K562 (cell line): ENCODE results near the gene TMEM126A.
A peak's percentile ranks its signal among the peaks of the same experiment; 100 is the strongest.

Source experiments
- CREB1 ChIP-seq, 2 experiments: sonication (generic) in 1 of 2; formaldehyde crosslinking in 1 of 2; IDR thresholded peaks; 2 replicates each; pipeline versions ENCODE4 v1.6.1 to v1.8.0; 2012 to 2022; ENCODE audit warnings: inconsistent platforms in 1 of 2, mild to moderate bottlenecking in 1 of 2, missing genetic modification reagents in 1 of 2, moderate library complexity in 1 of 2
- EZH2 ChIP-seq: IDR thresholded peaks from 2 replicates; pipeline ENCODE4 v1.6.1; 2012; ENCODE audit warnings: low read depth, mild to moderate bottlenecking, inconsistent platforms, low read length, borderline replicate concordance
- KAT2B ChIP-seq: IDR thresholded peaks from one replicate; pipeline ENCODE4 v1.6.1; 2012; ENCODE audit warnings: low read depth, mild to moderate bottlenecking, control low read depth, inconsistent platforms, low read length, moderate library complexity
- MAFK ChIP-seq: IDR thresholded peaks from 2 replicates; pipeline ENCODE4 v1.6.1; 2011; ENCODE audit warnings: low read length, improper control_type of control experiment
- RAD21 ChIP-seq, 2 experiments: fragments of 250-450 bp in 1 of 2; fragments of 450-650 bp in 1 of 2; sonication (Bioruptor Pico) in 1 of 2; formaldehyde crosslinking in 1 of 2; IDR thresholded peaks in 1 of 2; conservative IDR thresholded peaks in 1 of 2; 2 replicates each; pipeline versions ENCODE4 v1.4.0 to v1.8.0; 2020 to 2022; ENCODE audit warnings: mild to moderate bottlenecking in 2 of 2, moderate library complexity in 1 of 2
- ZFP1 ChIP-seq: fragments of 450-650 bp; formaldehyde crosslinking; IDR thresholded peaks from 2 replicates; pipeline ENCODE4 v1.4.0; 2020; ENCODE audit warnings: mild to moderate bottlenecking, mixed read lengths
- ZNF431 ChIP-seq: sonication (generic); formaldehyde crosslinking; IDR thresholded peaks from 2 replicates; pipeline ENCODE4 v1.8.0; 2022; ENCODE audit warnings: mild to moderate bottlenecking, missing genetic modification reagents
- ZNF444 ChIP-seq: fragments of 250-450 bp; sonication (Bioruptor Pico); IDR thresholded peaks from 2 replicates; pipeline ENCODE4 v1.4.0; 2020; ENCODE audit warnings: mild to moderate bottlenecking, moderate library complexity
- TF ChIP-seq, protein P1 (sequence below): fragments of 250-450 bp; sonication (Bioruptor Pico); IDR thresholded peaks from 2 replicates; pipeline ENCODE4 v1.4.0; 2020; ENCODE audit warnings: mild to moderate bottlenecking, moderate library complexity, borderline replicate concordance
- TF ChIP-seq, protein P2 (sequence below): sonication (generic); formaldehyde crosslinking; IDR thresholded peaks from 2 replicates; pipeline ENCODE4 v1.5.0; 2020; ENCODE audit warnings: missing genetic modification reagents
- TF ChIP-seq, protein P3 (sequence below): sonication (generic); formaldehyde crosslinking; IDR thresholded peaks from 2 replicates; pipeline ENCODE4 v1.8.1; 2023; ENCODE audit warnings: mild to moderate bottlenecking, missing genetic modification reagents
- TF ChIP-seq, protein P4 (sequence below), 3 experiments: IDR thresholded peaks in 2 of 3; conservative IDR thresholded peaks in 1 of 3; 2 replicates each; pipeline ENCODE4 v1.5.1; 2011 to 2012; ENCODE audit warnings: low read length in 3 of 3, mild to moderate bottlenecking in 3 of 3, control low read depth in 2 of 3, improper control_type of control experiment in 1 of 3, inconsistent platforms in 1 of 3, low read depth in 1 of 3, mixed read lengths in 1 of 3, moderate library complexity in 1 of 3; ENCODE audit not compliant: insufficient read depth in 2 of 3
- TF ChIP-seq, protein P5 (sequence below): fragments of 250-450 bp; sonication (Bioruptor Pico); IDR thresholded peaks from 2 replicates; pipeline ENCODE4 v1.5.0; 2021; ENCODE audit warnings: mild to moderate bottlenecking, borderline replicate concordance
- TF ChIP-seq, protein P6 (sequence below): fragments of 250-450 bp; sonication (Bioruptor Pico); IDR thresholded peaks from 2 replicates; pipeline ENCODE4 v1.8.0; 2021; ENCODE audit warnings: mild to moderate bottlenecking, moderate library complexity

DNA sequence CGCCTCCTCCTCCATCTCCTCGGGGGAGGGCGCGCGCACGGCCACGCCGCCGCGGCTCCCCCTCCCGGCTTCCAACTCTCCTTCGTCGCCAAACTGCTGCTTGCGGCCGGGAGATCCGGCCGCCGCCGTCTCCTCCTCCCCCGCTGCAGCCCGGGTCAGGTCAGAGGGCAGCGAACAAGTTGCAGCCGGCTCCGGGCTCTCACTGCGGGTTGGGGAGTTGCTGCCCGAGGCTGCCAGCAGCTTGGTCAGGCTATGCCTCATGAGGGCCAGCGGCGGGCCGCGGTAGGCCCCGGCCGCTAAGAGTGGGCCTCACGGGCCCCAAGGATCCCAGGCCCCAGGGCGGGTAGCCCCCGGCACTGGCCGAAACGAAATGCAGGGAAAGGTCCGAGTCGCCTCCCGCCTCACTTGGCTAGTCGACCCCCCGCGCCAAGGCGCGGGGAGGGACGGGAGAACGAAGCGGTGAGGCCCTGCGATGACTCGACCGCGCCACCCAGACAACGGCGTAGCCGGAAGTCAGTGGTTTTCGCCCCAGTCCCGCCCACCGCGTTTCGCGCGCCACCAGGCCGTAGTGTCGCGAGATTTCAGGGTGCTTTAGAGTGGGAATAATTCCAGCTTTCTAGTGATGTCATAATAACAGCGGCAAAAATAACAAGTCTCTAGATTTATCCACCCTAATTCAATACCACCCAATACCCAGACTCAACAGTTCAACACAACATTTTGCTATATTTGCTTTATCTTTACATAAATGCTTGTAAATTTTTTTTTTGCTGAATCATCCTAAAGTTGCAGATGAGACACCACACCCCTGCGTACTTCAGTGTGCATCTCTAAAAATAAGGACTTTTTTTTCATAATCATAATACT is 17.1 kb downstream of the TMEM126A start, which contains the start of gene CREBZF:
- TF ChIP-seq, protein P1, sequence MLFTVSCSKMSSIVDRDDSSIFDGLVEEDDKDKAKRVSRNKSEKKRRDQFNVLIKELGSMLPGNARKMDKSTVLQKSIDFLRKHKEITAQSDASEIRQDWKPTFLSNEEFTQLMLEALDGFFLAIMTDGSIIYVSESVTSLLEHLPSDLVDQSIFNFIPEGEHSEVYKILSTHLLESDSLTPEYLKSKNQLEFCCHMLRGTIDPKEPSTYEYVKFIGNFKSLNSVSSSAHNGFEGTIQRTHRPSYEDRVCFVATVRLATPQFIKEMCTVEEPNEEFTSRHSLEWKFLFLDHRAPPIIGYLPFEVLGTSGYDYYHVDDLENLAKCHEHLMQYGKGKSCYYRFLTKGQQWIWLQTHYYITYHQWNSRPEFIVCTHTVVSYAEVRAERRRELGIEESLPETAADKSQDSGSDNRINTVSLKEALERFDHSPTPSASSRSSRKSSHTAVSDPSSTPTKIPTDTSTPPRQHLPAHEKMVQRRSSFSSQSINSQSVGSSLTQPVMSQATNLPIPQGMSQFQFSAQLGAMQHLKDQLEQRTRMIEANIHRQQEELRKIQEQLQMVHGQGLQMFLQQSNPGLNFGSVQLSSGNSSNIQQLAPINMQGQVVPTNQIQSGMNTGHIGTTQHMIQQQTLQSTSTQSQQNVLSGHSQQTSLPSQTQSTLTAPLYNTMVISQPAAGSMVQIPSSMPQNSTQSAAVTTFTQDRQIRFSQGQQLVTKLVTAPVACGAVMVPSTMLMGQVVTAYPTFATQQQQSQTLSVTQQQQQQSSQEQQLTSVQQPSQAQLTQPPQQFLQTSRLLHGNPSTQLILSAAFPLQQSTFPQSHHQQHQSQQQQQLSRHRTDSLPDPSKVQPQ (CRISPR knock-in tag) = no peak
- no peak for TF ChIP-seq EZH2
- TF ChIP-seq, protein P2, sequence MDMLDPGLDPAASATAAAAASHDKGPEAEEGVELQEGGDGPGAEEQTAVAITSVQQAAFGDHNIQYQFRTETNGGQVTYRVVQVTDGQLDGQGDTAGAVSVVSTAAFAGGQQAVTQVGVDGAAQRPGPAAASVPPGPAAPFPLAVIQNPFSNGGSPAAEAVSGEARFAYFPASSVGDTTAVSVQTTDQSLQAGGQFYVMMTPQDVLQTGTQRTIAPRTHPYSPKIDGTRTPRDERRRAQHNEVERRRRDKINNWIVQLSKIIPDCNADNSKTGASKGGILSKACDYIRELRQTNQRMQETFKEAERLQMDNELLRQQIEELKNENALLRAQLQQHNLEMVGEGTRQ (CRISPR knock-in tag) = no peak
- TF ChIP-seq, protein P3, sequence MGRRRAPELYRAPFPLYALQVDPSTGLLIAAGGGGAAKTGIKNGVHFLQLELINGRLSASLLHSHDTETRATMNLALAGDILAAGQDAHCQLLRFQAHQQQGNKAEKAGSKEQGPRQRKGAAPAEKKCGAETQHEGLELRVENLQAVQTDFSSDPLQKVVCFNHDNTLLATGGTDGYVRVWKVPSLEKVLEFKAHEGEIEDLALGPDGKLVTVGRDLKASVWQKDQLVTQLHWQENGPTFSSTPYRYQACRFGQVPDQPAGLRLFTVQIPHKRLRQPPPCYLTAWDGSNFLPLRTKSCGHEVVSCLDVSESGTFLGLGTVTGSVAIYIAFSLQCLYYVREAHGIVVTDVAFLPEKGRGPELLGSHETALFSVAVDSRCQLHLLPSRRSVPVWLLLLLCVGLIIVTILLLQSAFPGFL = no peak
- TF ChIP-seq KAT2B = no peak
- no peak for TF ChIP-seq ZNF444 (CRISPR knock-in tag)
- no peak for TF ChIP-seq RAD21 (CRISPR knock-in tag; conservative IDR thresholded peaks at IDR 0.05 in 1 of 2, IDR thresholded peaks at IDR 0.05 in 1 of 2)
- TF ChIP-seq CREB1 (IDR thresholded peaks at IDR 0.05) = peak; percentile 55; the same call in 1 of the 2 replicates
- no peak for TF ChIP-seq CREB1 (CRISPR knock-in tag; IDR thresholded peaks at IDR 0.05)
- peak; percentile 52; the same call in 1 of the 2 replicates for TF ChIP-seq ZNF431
- TF ChIP-seq ZFP1 = no peak
- TF ChIP-seq, protein P4, sequence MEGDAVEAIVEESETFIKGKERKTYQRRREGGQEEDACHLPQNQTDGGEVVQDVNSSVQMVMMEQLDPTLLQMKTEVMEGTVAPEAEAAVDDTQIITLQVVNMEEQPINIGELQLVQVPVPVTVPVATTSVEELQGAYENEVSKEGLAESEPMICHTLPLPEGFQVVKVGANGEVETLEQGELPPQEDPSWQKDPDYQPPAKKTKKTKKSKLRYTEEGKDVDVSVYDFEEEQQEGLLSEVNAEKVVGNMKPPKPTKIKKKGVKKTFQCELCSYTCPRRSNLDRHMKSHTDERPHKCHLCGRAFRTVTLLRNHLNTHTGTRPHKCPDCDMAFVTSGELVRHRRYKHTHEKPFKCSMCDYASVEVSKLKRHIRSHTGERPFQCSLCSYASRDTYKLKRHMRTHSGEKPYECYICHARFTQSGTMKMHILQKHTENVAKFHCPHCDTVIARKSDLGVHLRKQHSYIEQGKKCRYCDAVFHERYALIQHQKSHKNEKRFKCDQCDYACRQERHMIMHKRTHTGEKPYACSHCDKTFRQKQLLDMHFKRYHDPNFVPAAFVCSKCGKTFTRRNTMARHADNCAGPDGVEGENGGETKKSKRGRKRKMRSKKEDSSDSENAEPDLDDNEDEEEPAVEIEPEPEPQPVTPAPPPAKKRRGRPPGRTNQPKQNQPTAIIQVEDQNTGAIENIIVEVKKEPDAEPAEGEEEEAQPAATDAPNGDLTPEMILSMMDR (IDR thresholded peaks at IDR 0.05 in 2 of 3, conservative IDR thresholded peaks at IDR 0.05 in 1 of 3; ENCODE audit: insufficient read depth in 2 of 3, low read depth in 1 of 3, low read length in 3 of 3) = no peak; a peak in 1 of 6 replicates
- peak; percentile 97 for TF ChIP-seq MAFK
- TF ChIP-seq, protein P5, sequence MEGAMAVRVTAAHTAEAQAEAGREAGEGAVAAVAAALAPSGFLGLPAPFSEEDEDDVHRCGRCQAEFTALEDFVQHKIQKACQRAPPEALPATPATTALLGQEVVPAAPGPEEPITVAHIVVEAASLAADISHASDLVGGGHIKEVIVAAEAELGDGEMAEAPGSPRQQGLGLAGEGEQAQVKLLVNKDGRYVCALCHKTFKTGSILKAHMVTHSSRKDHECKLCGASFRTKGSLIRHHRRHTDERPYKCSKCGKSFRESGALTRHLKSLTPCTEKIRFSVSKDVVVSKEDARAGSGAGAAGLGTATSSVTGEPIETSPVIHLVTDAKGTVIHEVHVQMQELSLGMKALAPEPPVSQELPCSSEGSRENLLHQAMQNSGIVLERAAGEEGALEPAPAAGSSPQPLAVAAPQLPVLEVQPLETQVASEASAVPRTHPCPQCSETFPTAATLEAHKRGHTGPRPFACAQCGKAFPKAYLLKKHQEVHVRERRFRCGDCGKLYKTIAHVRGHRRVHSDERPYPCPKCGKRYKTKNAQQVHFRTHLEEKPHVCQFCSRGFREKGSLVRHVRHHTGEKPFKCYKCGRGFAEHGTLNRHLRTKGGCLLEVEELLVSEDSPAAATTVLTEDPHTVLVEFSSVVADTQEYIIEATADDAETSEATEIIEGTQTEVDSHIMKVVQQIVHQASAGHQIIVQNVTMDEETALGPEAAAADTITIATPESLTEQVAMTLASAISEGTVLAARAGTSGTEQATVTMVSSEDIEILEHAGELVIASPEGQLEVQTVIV = no peak
- TF ChIP-seq, protein P6, sequence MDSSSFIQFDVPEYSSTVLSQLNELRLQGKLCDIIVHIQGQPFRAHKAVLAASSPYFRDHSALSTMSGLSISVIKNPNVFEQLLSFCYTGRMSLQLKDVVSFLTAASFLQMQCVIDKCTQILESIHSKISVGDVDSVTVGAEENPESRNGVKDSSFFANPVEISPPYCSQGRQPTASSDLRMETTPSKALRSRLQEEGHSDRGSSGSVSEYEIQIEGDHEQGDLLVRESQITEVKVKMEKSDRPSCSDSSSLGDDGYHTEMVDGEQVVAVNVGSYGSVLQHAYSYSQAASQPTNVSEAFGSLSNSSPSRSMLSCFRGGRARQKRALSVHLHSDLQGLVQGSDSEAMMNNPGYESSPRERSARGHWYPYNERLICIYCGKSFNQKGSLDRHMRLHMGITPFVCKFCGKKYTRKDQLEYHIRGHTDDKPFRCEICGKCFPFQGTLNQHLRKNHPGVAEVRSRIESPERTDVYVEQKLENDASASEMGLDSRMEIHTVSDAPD (CRISPR knock-in tag) = no peak
